Tibial nerve (tissue), 4 donors: ENCODE measurements around the gene EML5.

Experiments used
- EP300 ChIP-seq, 2 donors: sonication (generic); formaldehyde crosslinking; IDR thresholded peaks; one replicate each; pipeline ENCODE4 v1.6.1; 2017; ENCODE audit warnings: antibody characterized with exemption in 2 of 2, mild to moderate bottlenecking in 1 of 2
- POLR2A ChIP-seq, 2 donors: fragments of 450-650 bp; IDR thresholded peaks; one replicate each; pipeline ENCODE4 v1.6.1; 2017; ENCODE audit warnings: antibody characterized with exemption in 2 of 2, mild to moderate bottlenecking in 2 of 2, moderate library complexity in 2 of 2
- TF ChIP-seq, protein P1 (sequence below), 5 experiments: fragments of 200-600 bp in 3 of 5; fragments of 450-650 bp in 2 of 5; sonication (generic) in 3 of 5; IDR thresholded peaks; one replicate each; pipeline ENCODE4 v1.5.1; 2016 to 2019; ENCODE audit warnings: antibody characterized with exemption in 5 of 5, mild to moderate bottlenecking in 3 of 5, moderate library complexity in 2 of 5

DNA sequence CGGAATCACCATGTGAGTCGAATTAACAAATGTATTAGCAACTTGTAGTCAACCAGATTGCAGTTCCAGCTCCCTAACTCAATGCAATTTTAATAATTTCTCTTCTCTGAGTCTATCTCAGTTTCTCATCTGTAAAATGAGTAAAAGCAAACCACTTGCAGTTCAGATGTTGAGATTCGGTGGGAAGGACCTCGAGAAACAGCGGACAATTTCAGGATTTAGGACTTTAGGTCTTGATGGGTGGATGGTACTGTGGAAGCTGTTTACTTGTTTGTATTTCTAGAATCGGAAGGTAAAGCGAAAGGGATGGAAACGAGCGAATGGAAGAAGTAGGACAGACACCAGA is 31.2 kb upstream of the EML5 start:
- TF ChIP-seq, protein P1, sequence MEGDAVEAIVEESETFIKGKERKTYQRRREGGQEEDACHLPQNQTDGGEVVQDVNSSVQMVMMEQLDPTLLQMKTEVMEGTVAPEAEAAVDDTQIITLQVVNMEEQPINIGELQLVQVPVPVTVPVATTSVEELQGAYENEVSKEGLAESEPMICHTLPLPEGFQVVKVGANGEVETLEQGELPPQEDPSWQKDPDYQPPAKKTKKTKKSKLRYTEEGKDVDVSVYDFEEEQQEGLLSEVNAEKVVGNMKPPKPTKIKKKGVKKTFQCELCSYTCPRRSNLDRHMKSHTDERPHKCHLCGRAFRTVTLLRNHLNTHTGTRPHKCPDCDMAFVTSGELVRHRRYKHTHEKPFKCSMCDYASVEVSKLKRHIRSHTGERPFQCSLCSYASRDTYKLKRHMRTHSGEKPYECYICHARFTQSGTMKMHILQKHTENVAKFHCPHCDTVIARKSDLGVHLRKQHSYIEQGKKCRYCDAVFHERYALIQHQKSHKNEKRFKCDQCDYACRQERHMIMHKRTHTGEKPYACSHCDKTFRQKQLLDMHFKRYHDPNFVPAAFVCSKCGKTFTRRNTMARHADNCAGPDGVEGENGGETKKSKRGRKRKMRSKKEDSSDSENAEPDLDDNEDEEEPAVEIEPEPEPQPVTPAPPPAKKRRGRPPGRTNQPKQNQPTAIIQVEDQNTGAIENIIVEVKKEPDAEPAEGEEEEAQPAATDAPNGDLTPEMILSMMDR (IDR thresholded peaks at IDR 0.05) = no peak
- TF ChIP-seq EP300 (IDR thresholded peaks at IDR 0.05) (no peak), POLR2A (IDR thresholded peaks at IDR 0.05) (no peak)
